Astrocyte (in vitro differentiated cells and primary cell): ENCODE data around the gene APBA2.

ENCODE experiments used
- CTCF ChIP-seq: IDR thresholded peaks from 2 replicates; pipeline ENCODE4 v1.5.1; 2011; ENCODE audit warnings: low read depth, mild to moderate bottlenecking, inconsistent platforms, low read length, moderate library complexity; ENCODE audit not compliant: insufficient read depth
- EZH2 ChIP-seq: IDR thresholded peaks from 2 replicates; pipeline ENCODE4 v1.6.1; 2012; ENCODE audit warnings: mild to moderate bottlenecking, low read length, inconsistent platforms; ENCODE audit not compliant: insufficient read depth

DNA sequence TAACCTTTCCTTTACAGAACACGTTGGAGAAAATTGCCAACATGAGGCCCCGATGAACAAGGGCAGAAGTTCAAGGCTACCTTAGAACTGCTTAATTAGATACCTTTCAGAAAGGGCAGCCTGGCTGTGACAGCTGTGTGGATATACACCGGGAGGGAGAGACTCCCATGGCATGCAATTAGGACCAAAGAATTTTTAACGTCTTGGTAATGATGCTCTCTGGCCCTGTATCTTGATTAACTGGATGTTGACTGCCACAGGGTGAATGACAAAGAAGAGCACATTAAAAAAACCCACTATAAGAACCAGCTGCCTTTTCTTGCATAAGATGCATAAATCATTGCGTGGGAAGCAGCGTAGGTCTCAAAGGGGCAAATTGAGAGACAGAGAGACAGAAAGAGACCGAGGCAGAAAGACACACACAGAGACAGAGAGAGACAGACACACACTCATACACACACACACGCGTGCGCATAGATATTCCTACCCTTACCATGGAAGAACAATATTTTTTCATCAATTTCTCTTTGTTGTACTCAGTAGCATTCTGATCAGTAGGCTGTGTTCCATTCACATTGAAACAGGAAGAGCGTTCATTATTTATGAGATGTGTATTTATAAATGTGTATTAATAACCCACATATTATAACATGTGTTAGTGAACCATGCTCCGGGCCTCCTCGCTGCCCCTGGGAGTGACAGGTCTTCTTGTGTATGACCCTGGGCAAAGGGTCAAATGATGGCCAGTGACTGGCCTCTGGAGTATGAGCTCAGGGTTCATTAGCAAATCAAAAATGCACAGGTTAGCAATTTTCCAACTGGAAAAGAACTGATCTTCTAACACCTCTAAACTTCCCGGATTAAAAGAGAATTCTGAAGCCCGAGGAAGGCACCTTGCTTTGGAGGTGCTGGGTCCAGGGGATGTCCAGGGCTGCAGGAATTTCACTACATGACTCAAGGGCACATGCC, 265.0 kb downstream of the APBA2 start:
- TF ChIP-seq CTCF (no peak), EZH2 (no peak)
